Nephron (organoid): ENCODE data around the gene EXD3.

Experiments
- H3K27ac Mint-ChIP-seq, 3 experiments: 2 replicates each; pipeline ENCODE4 v1.8.0; 2020; ENCODE audit warnings: mixed read lengths in 3 of 3, mild to moderate bottlenecking in 2 of 3, moderate library complexity in 1 of 3
- H3K27me3 Mint-ChIP-seq: 2 replicates; pipeline ENCODE4 v1.8.0; 2021; ENCODE audit warnings: low read depth, mild to moderate bottlenecking, moderate library complexity, mixed read lengths
- H3K36me3 Mint-ChIP-seq: 2 replicates; pipeline ENCODE4 v1.8.0; 2020; ENCODE audit warnings: low read depth, mixed read lengths
- H3K4me1 Mint-ChIP-seq: 2 replicates; pipeline ENCODE4 v1.8.0; 2020; ENCODE audit warnings: mixed read lengths
- H3K4me3 Mint-ChIP-seq, 3 experiments: 2 replicates each; pipeline ENCODE4 v1.8.0; 2020; ENCODE audit warnings: mild to moderate bottlenecking in 3 of 3, mixed read lengths in 3 of 3, moderate library complexity in 2 of 3
- H3K9me3 Mint-ChIP-seq: 2 replicates; pipeline ENCODE4 v1.8.0; 2020; ENCODE audit warnings: mixed read lengths
- CTCF ChIP-seq, 3 experiments: fragments of 200-600 bp; sonication (generic); IDR thresholded peaks; one replicate each; pipeline ENCODE4 v1.5.0; 2021; ENCODE audit warnings: antibody characterized with exemption in 3 of 3; ENCODE audit not compliant: unreplicated experiment in 3 of 3

Gene EXD3

GRCh38 chr9:137458194-137459151 lies 35.5 kb upstream of the EXD3 start:
- H3K4me3 Mint-ChIP-seq = peak overlapping the region in 1 of 3 experiments; percentile 19
- H3K27ac Mint-ChIP-seq = no peak overlapping the region
- TF ChIP-seq CTCF (IDR thresholded peaks at IDR 0.05; ENCODE audit: unreplicated experiment in 3 of 3) = no peak
- no peaks in the 10 kb centered on the region for H3K9me3 Mint-ChIP-seq
- peaks cover 12% of the 10 kb centered on the region for H3K4me1 Mint-ChIP-seq
- H3K36me3 Mint-ChIP-seq = no peaks in the 10 kb centered on the region
- peaks cover 16% of the 10 kb centered on the region for H3K27me3 Mint-ChIP-seq

- TF ChIP-seq CTCF (IDR thresholded peaks at IDR 0.05; ENCODE audit: unreplicated experiment in 3 of 3) = no peak
- peaks cover 12% of the 10 kb centered on the region for H3K4me1 Mint-ChIP-seq
- no peaks in the 10 kb centered on the region for H3K9me3 Mint-ChIP-seq
- H3K36me3 Mint-ChIP-seq = no peaks in the 10 kb centered on the region
- peak overlapping the region; percentile 66 to 68 (median 66) for H3K4me3 Mint-ChIP-seq
- no peak overlapping the region for H3K27ac Mint-ChIP-seq
- H3K27me3 Mint-ChIP-seq = peaks cover 10% of the 10 kb centered on the region
These were observed 34.6 kb upstream of the EXD3 start for GRCh38 chr9:137457406-137458193.

- H3K4me3 Mint-ChIP-seq = peak overlapping the region; percentile 57 to 81 (median 61)
- TF ChIP-seq CTCF (IDR thresholded peaks at IDR 0.05; ENCODE audit: unreplicated experiment in 3 of 3) = no peak
- H3K27me3 Mint-ChIP-seq = peaks cover 8% of the 10 kb centered on the region
- H3K4me1 Mint-ChIP-seq = peaks cover 12% of the 10 kb centered on the region
- no peaks in the 10 kb centered on the region for H3K9me3 Mint-ChIP-seq
- H3K36me3 Mint-ChIP-seq = no peaks in the 10 kb centered on the region
- peak overlapping the region in 2 of 3 experiments; percentile 33 to 75 for H3K27ac Mint-ChIP-seq
These were observed 34.0 kb upstream of the EXD3 start for GRCh38 chr9:137456864-137457405.

- H3K4me1 Mint-ChIP-seq = peaks cover 12% of the 10 kb centered on the region
- H3K36me3 Mint-ChIP-seq = no peaks in the 10 kb centered on the region
- peak overlapping the region in 2 of 3 experiments; percentile 33 to 75 for H3K27ac Mint-ChIP-seq
- no peak for TF ChIP-seq CTCF (IDR thresholded peaks at IDR 0.05; ENCODE audit: unreplicated experiment in 3 of 3)
- no peaks in the 10 kb centered on the region for H3K9me3 Mint-ChIP-seq
- peak overlapping the region; percentile 64 to 81 (median 72) for H3K4me3 Mint-ChIP-seq
- H3K27me3 Mint-ChIP-seq = peaks cover 8% of the 10 kb centered on the region
These were observed 33.3 kb upstream of the EXD3 start for GRCh38 chr9:137456061-137456863.

DNA sequence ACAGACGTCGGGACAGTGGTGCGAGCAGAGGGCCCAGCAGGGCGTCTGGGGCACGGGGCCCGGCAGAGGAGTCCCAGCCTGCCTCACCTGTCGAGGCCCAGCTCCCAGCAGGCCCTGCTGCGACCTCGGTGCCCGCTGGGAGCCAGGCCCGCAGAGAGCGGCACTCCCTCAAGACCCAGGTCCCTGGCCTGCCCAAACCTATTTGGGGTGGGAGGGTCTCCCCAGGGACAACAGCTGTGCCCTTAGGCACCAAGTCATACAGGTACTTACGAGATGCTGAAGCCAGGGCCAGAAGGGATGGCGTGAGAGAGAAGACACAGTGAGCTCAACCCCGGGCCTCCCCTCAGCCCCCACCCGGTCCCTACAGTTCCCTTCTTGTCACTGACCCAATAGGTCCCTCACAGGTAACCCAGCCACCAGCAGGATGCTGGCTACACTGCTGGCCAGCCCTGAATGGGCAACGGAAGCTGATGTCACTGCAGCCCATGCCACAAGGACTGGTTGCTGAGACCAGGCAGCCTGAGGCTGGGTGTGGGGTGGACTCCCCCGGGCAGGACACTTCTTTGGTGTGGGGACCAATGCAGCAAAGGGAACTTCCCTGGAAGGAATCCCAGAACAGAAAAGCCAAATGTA lies 32.5 kb upstream of the EXD3 start:
- Mint-ChIP-seq H3K36me3 (no peaks in the 10 kb centered on the region), H3K9me3 (no peaks in the 10 kb centered on the region), H3K4me3 (peak overlapping the region; percentile 51 to 64 (median 62)), H3K4me1 (peaks cover 12% of the 10 kb centered on the region), H3K27ac (peak overlapping the region in 1 of 3 experiments; percentile 33), H3K27me3 (peaks cover 4% of the 10 kb centered on the region)
- no peak for TF ChIP-seq CTCF (IDR thresholded peaks at IDR 0.05; ENCODE audit: unreplicated experiment in 3 of 3)
